HFFc6 (cell line): Measurements from ENCODE around the gene BMERB1. TPM values are rescaled to one million over a fixed set of nuclear protein-coding genes. Genes with fewer than 3 reads are reported as not detected.
"Not testable (repeated sequence)": the region's sequence is repeated elsewhere in the genome, so short reads cannot be mapped to it uniquely, and the experiment has no call there.

Source experiments
- DNase-seq: peaks from one replicate; pipeline ENCODE4 v3.0.0-alpha.2; 2018
- H3K27ac Mint-ChIP-seq: 2 replicates; pipeline ENCODE4 v1.8.0; 2020; ENCODE audit warnings: mild to moderate bottlenecking, mixed read lengths
- H3K27me3 Mint-ChIP-seq: 2 replicates; pipeline ENCODE4 v1.8.0; 2021; ENCODE audit warnings: mild to moderate bottlenecking, moderate library complexity, mixed read lengths; ENCODE audit not compliant: insufficient read depth
- H3K36me3 Mint-ChIP-seq: 2 replicates; pipeline ENCODE4 v1.8.0; 2021; ENCODE audit warnings: low read depth, mixed read lengths
- H3K4me1 Mint-ChIP-seq: 2 replicates; pipeline ENCODE4 v1.8.0; 2020; ENCODE audit warnings: low read depth, mixed read lengths
- H3K4me3 Mint-ChIP-seq: 2 replicates; pipeline ENCODE4 v1.8.0; 2020; ENCODE audit warnings: mild to moderate bottlenecking, moderate library complexity, mixed read lengths
- H3K9me3 Mint-ChIP-seq: 2 replicates; pipeline ENCODE4 v1.8.0; 2020; ENCODE audit warnings: mild to moderate bottlenecking, mixed read lengths
- total RNA-seq, 6 experiments: library from RNA; stranded (reverse); fragmentation: NEBNext Ultra II Directional; extraction: Animal tissue kit (Norgen Biotek cat#: 25700); gene quantifications; 2 replicates in 1 of 6; 3 replicates in 5 of 6; pipeline ENCODE4 v1.2.3, GENCODE V29; 2021
- TF ChIP-seq, protein P1 (sequence below): fragments of 200-600 bp; sonication (generic); IDR thresholded peaks from 2 replicates; pipeline ENCODE4 v1.5.0; 2021; ENCODE audit warnings: antibody characterized with exemption, mild to moderate bottlenecking

BMERB1 gene
- total RNA-seq, 6 experiments from 2014 or later = 24.3 to 35.1 (median 29.9) TPM

DNA sequence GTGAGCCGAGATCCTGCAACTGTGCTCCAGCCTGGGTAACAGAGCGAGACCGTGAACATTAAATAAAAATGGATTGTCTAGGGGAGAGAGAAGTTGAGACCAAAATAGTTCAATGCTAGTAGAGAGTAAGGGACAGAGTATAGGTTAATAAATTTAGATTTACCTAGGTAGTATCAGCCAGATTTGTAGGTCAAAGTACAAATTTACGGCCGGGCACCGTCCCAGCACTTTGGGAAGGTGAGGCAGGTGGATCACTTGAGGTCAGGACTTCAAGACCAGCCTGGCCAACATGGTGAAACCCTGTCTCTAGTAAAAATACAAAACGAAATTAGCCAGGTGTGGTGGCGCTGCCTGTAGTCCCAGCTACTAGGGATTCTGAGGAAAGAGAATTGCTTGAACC is 12.2 kb upstream of the BMERB1 start:
- Mint-ChIP-seq H3K27me3 (peaks cover 9% of the 10 kb centered on the region), H3K27ac (no peak overlapping the region), H3K36me3 (no peaks in the 10 kb centered on the region), H3K9me3 (no peaks in the 10 kb centered on the region), H3K4me3 (no peak overlapping the region), H3K4me1 (peaks cover 4% of the 10 kb centered on the region; the same call in 1 of the 2 replicates)
- no peak for DNase-seq
- TF ChIP-seq, protein P1, sequence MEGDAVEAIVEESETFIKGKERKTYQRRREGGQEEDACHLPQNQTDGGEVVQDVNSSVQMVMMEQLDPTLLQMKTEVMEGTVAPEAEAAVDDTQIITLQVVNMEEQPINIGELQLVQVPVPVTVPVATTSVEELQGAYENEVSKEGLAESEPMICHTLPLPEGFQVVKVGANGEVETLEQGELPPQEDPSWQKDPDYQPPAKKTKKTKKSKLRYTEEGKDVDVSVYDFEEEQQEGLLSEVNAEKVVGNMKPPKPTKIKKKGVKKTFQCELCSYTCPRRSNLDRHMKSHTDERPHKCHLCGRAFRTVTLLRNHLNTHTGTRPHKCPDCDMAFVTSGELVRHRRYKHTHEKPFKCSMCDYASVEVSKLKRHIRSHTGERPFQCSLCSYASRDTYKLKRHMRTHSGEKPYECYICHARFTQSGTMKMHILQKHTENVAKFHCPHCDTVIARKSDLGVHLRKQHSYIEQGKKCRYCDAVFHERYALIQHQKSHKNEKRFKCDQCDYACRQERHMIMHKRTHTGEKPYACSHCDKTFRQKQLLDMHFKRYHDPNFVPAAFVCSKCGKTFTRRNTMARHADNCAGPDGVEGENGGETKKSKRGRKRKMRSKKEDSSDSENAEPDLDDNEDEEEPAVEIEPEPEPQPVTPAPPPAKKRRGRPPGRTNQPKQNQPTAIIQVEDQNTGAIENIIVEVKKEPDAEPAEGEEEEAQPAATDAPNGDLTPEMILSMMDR = no peak

DNA sequence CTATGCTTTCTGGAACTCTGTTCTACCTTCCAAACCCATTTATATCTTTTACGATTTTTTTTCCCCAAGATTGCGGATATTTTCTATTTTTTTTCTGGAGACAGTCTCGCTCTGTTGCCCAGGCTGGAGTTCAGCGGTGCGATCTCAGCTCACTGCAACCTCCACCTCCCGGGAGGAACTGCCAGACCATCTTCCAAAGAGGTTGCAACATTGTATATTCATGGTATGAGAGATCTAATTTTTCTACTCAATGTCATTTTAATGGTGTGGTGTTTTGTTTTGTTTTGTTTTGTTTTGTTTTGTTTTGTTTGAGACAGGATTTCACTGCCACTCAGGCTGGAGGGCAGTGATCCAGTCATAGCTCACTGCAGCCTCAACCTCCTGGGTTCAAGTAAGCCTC is 8.5 kb upstream of the BMERB1 start:
- Mint-ChIP-seq H3K36me3 (no peaks in the 10 kb centered on the region), H3K27ac (no peak overlapping the region), H3K4me1 (peaks cover 9% of the 10 kb centered on the region), H3K9me3 (no peaks in the 10 kb centered on the region), H3K27me3 (peaks cover 4% of the 10 kb centered on the region), H3K4me3 (no peak overlapping the region)
- TF ChIP-seq, protein P1 = no peak
- no peak for DNase-seq

DNA sequence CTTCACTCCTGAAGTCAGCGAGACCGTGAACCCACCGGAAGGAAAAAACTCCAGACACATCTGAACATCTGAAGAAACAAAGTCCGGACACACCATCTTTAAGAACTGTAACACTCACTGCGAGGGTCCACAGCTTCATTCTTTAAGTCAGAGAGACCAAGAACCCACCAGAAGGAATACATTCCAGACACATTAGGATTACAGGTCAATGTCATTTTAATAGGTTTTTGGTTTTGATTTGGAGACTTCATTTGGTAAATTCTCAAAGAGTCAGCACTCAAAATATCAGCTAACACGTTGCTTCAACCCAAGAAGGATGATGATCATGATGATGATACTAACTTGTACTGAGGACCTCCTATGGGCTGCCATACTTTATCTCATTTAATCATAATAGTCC is 7.6 kb upstream of the BMERB1 start:
- Mint-ChIP-seq H3K27ac (no peak overlapping the region), H3K27me3 (peaks cover 4% of the 10 kb centered on the region), H3K36me3 (no peaks in the 10 kb centered on the region), H3K4me3 (no peak overlapping the region), H3K4me1 (peaks cover 9% of the 10 kb centered on the region), H3K9me3 (no peaks in the 10 kb centered on the region)
- TF ChIP-seq, protein P1 = no peak
- no peak for DNase-seq

DNA sequence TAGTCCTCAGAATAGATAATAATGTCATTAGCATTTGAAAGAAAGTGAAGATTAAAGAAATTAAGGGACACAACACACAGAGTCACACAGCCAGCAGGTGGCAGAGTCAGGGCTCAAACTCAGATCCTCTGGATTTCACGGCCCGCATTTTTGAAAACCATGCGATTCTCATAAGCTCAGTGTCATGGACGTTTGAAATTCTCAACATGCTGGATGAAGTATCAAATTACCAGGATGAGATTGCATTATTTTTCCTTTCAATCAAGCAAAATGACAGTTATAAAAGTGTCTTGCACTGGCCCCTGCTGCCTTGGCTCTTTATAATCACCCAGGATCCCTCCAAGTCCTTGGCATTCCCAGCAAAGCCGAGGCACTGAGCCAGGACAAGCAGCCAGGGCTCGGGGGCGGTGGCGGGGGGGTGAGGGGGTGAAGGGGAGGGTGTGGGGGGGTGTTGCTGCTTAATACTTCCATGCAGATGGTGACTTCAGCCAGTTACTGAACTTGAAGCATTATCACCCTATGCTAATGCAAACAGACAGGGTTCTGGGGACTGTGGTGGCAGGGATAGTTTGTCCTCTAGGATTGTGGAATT is 6.6 kb upstream of the BMERB1 start:
- TF ChIP-seq, protein P1 = peak; percentile 86
- DNase-seq = peak; percentile 71
- no peaks in the 10 kb centered on the region for H3K36me3 Mint-ChIP-seq
- peak overlapping the region; percentile 75 for H3K4me3 Mint-ChIP-seq
- no peaks in the 10 kb centered on the region for H3K9me3 Mint-ChIP-seq
- H3K27me3 Mint-ChIP-seq = peaks cover 4% of the 10 kb centered on the region
- peak overlapping the region; percentile 61 for H3K27ac Mint-ChIP-seq
- peaks cover 9% of the 10 kb centered on the region for H3K4me1 Mint-ChIP-seq

DNA sequence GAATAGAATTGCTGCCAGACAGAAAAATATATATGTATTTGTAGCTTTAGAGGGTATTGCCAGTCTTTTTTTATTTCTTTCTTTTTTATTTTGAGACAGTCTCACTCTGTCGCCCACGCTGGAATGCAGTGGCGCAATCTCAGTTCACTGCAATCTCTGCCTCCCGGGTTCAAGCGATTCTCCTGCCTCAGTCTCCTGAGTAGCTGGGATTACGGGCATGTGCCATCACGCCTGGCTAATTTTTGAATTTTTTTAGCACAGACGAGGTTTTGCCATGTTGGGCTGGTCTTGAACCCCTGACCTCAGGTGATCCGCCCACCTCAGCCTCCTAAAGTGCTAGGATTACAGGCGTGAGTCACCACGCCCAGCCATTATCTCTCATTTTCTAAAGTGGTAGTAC is 3.5 kb upstream of the BMERB1 start:
- peaks cover 23% of the 10 kb centered on the region for H3K4me1 Mint-ChIP-seq
- not testable (repeated sequence) for H3K4me3 Mint-ChIP-seq, H3K9me3 Mint-ChIP-seq, DNase-seq, H3K27me3 Mint-ChIP-seq, H3K36me3 Mint-ChIP-seq, H3K27ac Mint-ChIP-seq

DNA sequence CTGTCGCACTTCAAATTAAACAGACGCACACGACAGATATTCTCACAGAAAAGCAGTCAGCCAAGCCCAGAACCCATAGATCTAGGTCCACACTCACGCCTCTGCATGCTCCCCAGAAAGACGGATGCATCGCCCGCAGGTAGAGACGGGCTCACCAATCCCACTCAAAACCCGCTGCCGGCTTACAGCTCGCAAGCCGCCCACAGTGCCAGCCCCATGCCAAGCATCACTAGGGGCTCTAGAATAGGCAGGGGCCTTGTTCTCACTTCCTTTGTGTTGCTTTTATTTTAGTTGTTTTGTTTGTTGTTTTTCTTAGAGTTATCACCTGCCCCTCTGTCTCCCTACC is 336 bp upstream of the BMERB1 start:
- H3K27me3 Mint-ChIP-seq = no peaks in the 10 kb centered on the region
- H3K27ac Mint-ChIP-seq = peak overlapping the region; percentile 33; the same call in 1 of the 2 replicates
- H3K9me3 Mint-ChIP-seq = no peaks in the 10 kb centered on the region

More for the DNA sequence above, 336 bp upstream of the BMERB1 start:
- DNase-seq = no peak
- no peaks in the 10 kb centered on the region for H3K36me3 Mint-ChIP-seq
- TF ChIP-seq, protein P1 = no peak
- H3K4me3 Mint-ChIP-seq = peak overlapping the region; percentile 96
- peaks cover 28% of the 10 kb centered on the region for H3K4me1 Mint-ChIP-seq
